NCI-H146 treated with DMSO at 0.1 percent for 48 hours (cell line): ENCODE data around the gene NEMP2.

Experiments used
- DNase-seq: peaks from one replicate; lab custom pipeline; 2025; ENCODE audit not compliant: unreplicated experiment; lab: John Stamatoyannopoulos, UW

Gene NEMP2, protein sequence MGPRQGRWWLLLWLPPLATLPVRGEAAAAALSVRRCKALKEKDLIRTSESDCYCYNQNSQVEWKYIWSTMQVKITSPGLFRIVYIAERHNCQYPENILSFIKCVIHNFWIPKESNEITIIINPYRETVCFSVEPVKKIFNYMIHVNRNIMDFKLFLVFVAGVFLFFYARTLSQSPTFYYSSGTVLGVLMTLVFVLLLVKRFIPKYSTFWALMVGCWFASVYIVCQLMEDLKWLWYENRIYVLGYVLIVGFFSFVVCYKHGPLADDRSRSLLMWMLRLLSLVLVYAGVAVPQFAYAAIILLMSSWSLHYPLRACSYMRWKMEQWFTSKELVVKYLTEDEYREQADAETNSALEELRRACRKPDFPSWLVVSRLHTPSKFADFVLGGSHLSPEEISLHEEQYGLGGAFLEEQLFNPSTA

DNA sequence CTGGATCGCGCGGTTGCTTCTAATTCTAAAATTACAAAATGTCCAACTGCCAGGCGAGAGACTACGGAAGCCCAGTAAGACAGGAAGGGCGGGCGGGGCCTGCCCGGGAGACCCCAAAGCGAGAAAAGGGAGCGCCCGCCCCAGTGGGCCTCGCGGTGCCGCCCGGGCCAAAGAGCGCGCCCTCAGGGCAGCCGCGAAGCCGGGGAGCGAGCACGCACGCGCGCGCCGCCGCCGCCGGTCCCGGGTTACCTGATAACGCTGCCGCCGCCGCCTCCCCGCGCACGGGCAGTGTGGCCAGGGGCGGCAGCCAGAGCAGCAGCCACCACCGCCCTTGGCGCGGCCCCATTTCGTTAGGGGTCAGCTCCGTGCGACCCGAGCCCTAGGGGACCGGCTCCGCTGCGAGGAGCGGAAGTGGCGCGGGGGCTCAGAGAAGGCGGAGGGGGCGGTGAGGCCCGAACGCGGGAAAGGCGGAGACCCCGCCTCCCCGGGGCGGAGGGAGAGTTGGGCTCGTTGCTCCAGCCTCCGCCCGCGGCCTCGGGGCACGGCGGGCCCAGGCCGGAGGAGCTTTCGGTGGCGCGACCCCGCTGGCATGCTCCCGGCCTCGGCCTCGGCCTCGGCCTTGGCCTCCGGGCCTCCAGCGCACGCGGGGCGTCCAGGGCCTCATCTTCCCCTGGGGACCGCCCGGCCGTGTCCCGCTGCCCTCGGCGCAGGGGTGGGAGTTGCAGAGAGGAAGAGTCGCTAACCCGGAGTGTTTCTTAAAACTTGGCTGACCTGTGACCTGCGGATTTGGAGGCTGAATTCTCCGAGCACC is at the start of gene NEMP2:
Gene NEMP2, minus strand, starts transcription at position 413 of the 811 bp plus-strand sequence. Its CDS starts 67 bp downstream, at position 346.
- peak; percentile 72 for DNase-seq

DNA sequence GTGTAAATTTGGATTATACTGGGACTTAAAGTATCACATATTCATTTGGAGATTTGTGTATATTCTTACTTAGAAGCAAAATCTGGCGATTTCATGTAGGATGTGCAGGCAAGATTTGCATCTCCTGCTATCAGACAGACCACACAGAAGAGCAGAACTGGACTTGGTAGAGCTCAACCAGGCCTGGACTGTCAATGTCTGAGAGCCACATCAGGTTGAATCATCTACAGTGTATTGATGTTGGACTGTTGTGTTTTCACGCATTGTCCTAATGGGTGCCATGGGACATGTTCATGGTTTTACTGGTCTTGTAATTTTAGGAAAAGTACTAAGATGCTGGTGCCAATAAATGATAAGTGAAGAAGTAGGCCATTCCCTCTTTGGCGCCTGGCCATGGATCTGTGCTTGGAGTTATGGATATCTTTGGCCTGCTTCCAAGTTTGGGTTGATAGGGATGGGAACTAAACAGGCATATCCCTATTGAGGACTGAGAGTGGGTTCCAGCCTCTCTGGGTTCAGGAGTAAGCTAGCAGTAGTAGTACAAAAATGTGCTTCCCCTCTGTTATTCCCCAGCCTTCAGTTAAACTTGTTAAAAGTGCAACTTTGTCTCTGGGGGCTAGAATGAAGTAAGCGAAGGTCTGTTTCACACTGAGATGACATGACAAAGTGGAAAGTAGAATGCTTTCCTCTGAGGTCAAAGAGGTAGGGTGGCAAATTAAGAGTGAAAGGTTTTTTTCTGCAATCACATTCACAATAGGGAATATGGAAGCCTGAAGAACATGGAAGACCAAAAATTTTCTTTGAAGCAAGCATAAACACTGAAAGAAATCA is 49.2 kb upstream of the NEMP2 start:
- DNase-seq: no peak

DNA sequence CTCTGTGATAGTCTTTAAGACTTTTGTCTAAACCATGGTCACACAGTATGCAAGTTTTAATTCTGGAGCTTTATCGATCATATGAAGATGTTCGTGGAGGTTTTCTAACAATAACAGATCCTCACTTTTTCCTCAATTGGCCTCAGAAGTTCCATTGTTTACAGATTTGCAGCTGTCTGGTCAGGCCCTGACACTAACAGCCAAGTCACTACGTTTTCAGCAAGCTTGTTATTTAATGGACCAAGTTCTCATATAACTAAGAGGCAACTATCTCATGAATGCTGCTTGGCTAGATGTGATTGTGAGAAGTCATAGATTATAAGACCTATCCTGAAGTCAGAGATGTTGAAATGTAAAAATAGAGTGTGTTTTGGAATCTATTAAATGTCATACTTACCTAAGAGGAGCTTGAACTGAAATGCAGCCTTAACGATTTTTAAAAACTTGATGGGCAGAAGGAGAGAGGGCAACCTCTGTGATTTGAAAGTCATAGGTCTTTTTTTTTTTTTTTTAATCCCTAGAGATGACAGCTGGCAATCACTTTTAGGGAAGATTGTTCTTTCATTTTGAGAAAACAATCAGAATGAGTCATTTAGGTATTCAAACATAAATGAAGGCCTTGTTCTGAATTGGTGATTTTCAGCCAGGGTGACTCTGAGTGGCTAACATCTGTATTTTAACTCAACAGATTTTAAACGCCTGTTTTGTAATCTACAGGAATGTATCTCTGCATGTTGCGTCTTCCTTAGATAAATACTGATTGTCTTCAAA is 48.4 kb upstream of the NEMP2 start:
- DNase-seq: no peak

DNA sequence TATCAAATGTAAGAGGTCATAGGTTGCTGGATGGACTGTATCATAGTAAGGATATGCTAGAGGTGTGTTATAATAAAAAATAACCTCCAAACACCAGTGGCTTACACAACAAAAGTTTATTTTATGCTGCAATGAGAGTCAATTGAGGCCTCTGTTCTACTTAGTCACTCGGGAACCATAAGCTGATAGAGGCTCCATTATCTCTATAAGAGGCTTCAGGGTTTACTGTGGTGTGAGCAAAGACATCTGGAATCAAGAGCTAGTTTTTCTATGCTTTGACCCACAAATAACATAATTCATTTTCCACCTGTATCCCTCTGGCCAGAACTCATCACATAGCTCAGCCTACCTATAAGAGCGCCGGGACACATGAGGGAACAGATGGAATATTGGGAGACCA is 47.5 kb upstream of the NEMP2 start:
- DNase-seq: no peak

DNA sequence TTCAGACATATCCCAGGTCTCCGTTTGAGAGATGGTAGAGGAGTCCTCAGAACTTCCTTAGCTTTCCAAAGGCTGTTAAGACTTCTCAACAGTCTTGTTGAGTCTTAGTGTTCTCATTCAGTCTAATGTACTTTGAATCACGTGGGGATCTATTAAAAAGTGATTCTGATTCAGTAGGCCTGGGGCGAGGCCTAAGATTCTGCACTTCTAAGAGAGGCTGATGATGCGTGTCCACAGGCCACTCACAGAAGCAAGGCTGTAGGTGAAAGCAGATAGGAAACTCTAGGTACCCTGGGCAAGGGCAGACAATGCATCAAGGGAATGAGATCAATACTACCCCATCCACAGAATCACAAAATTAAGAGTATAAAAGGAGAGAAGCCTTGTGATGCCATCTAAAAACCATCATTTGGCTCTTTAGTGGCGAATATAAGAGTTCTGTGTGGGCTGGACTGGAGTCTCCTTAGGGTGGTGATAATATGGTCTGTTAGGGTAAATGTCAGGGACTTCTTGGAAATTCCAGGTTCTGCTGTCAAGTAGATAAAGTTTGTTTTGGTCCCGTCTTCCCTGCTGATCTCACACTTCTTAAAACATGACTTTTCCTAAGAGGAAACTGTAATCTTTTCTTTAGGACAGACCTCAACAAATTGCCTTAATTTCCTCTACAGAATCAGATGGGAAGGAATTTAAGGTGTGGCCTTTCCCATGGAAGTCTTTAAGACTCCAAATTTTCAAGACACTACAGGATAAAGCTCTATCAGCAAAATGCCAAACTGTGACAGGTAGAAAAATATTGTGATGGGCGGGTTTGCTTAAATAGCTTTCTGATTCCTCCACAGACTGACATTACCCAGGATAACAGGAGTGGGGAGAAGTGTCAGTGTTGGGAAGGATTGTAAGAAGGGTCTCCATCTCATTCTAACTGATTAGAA is 45.7 kb upstream of the NEMP2 start:
- DNase-seq: no peak

DNA sequence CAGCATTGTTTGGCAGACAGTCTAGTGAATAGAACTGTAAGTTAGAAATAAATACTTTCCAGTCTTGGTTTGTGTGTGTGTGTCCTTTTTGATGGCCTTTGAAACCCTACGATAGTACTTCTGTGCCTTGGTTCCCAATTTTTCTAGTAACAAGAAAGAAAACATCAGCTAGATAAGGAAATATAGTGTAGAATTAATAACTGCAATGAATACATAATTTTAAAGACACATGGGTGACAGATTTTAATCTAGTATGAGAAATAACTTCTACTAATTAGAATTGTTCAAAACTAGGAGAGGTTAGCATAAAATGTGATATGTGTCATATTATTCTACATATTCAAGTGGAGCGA is 44.5 kb upstream of the NEMP2 start:
- DNase-seq: no peak

DNA sequence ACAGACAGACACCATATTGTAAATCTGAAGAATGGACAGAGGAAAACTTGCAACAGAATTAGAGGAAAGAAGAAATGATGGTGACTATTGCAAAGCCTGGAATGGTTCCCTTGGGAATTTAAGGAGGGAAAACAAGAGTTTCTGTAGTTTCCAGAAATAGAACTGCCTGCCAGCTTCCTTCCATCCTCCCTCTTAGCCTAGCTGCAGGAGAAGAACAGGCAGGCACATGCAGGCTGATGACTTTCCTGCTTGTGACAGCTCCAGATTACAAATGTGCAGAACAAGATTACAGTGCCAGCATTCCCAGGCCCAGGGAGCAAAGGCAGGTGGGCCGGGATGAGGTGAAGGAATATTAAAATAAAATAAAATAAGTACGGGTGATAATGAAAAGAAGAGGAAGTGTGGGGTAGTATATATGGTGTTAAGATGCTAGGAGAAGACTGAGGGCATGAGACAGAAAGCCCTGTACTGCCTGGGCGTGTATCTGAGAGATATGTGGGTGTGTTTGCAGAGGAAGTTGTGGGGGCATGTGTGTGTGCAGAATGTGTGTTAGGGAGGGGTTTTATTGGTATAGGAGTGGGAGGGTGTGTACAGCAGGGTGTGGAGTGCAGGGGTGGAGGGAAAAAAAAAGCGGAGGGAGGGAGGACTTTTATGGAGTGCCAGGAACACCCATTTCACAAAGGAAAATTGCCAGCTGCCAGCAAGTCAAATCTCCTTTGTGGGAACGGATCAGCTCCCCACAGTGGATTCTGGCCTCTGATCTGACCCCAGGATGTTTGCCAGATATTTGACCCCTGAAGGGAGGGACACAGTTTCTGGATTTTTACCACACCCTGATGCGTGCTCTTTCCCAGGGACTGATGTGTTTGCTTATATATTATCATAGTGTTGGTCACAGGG is 43.9 kb upstream of the NEMP2 start:
- DNase-seq: peak; percentile 54

DNA sequence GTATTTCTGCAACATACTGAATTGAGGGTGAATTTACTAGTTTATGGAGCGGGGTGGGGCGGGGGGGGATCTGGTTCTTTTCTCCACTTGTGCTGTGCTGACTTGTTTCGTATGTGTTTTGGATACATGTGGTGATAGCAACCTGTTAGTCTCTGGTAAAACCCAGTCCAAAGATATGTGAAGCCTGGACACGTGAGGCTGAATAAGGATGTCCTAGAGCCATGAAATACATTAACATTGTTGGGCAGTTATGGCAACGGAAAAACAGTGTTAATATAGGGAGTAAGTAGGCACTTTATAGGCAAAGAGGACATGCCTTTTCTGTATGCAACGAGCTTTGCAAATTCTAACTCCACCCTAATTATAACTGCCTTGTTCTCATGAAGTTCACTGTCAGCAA is 42.1 kb upstream of the NEMP2 start:
- no peak for DNase-seq

DNA sequence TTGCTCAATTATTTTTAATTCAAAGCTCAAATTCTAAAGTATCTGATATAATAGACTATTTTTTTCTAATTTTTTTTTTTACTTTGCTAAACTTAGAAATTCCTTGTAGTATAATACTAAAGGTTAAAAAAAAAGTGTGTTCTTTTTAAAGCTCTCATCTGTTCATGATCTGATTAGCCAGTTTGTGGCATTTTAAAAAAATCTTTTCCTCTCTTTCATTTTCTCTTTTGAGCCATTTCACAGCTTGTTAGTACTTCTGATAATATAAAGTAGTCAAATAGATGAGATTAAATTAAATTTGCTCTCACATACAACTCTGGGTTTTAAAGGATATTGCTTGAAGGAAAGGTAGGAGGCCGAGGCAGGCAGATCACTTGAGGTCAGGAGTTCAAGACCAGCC is 40.7 kb upstream of the NEMP2 start:
- no peak for DNase-seq

DNA sequence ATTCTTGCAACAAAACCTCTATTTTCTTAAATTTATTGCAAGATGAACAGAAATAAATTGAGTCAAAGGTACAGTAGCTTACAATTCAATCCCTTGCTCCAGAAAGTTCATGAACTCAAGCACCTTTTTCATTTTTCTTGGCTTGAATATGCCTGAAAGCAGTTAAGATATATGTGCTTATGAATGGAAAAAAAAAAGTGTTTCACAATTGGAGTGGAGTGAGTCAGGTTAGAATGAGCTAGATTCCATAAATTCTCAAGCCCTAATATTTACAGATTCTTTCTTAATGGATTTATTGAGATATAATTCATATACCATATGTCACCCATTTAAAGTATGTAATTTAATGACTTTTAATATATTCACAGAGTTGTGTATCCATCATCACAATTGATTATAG is 39.6 kb upstream of the NEMP2 start:
- no peak for DNase-seq

DNA sequence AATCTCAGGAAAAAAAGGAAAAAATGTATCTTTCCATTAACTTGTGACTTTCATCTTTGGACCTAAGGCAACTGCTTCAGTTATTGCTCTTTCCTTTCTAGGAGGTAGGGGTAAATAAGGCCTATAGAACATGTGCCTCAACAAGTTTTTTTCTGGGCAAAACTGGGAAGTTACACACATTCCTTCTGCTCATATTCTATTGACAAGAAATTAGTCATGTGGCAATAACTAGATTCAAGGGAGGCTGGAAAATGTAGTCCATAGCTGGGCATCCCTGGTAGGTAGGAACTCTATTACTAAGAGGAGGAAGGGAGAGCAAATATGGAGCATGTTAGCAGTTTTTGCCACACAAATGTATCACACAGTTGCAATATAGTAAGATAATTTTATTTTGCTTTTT is 37.7 kb upstream of the NEMP2 start:
- DNase-seq: no peak

DNA sequence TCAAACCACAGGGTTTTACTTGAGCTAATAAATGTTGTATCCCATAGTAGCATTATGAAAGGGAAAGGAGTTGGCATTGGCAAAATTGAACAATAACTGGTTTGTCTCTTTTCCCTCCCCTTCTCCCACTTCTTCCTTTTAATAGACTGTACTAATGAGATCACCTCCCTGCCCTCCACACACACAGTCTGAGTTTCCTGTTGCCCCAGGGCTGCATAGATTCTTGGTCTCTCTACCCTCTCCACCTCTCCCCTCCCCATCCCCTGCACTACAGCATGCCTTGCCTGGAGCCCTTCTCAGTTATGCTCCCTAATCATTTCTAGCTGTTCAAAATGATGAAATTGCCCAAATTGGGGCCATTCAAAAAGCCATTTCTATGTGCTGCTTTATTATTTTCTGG is 37.2 kb upstream of the NEMP2 start:
- no peak for DNase-seq

DNA sequence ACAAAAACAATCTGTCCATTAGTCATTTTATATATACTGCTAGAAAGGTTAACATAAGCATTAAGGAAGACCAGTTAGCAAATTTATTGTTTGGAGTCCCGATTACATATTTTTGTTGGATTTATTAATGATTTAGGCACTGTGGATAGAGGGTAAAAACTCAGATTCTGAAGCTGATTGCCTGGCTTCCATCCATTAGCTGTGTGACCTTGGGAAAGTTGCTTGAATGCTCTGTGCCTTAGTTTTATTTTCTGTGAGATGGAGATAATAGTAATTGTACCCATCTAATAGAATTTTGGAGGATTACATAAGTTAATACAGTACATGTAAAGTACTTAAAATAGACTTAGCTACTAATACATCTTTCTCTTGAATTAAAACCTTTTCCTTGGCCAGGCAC is 36.3 kb upstream of the NEMP2 start:
- no peak for DNase-seq

DNA sequence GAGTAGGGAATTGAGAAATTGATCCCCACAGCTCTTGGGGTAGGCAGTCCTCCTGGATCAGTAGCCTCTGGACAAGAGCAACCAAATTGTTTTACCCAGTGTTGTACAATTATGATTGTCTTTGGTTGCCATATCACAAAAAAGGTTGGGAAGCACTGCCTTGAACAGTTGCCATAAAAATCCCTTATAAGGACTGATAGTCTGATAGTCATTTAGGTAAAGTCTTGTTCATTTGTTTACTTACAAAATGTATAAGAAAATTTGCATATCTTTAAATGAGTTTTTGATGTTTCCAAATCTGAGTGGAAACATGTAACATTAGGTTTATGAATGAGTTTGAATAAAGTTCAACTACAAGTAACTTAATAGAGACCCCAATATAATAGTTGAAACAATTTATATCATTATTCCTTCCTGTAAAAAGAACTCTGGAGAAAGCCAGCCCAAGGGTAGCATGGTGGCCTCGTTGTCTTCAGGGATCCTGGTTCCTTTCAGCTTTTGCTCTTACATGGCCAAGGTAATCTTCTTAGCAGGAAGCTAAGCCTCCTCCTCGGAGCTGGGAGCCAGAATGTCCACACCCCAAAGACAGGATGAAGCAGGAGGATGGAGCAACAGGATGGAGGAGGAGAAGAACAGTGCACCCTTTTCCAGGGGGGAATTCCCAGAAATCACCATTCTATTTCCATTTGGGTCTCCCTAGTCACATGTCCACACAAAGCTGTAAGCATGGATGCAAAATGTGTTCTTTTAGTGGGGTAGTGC is 35.7 kb upstream of the NEMP2 start:
- no peak for DNase-seq

DNA sequence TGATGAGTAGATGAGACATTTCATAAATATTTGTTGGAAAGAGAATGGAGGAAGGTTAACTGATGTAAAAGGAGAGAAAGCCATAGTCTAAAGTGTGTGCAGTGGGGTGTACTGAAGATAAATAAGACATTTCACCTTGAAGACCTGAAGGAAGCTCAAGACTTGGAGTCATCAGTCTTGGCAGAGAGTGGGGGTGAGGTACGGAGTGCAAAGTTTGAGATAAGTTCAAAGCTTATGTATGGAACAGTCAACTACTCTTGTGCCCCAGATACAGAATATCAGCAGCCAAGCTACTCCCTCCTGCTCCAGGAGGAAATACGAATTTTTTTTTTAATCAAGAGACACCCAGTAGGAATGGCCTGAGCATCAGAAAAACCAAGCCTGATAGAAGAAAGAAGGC is 30.3 kb upstream of the NEMP2 start:
- DNase-seq: no peak

DNA sequence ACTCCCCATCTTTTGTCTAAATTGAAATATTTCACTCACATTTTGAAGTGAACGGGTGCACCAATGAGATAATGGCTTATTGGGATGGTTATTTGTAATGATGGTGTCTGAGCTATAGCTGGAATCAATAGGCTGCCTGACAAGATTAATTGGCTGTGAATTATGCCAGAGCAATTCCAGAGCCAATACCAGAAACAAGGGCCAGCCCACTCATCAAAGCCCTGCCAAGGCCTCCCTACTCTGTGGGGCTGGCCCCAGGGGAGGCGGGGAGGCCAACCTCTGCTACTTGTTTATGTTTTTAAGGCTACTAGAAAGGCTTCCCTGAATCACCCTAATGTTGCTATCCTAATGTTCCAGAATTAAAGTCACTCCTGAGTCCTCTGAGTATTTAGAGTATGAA is 29.1 kb upstream of the NEMP2 start:
- DNase-seq: no peak

DNA sequence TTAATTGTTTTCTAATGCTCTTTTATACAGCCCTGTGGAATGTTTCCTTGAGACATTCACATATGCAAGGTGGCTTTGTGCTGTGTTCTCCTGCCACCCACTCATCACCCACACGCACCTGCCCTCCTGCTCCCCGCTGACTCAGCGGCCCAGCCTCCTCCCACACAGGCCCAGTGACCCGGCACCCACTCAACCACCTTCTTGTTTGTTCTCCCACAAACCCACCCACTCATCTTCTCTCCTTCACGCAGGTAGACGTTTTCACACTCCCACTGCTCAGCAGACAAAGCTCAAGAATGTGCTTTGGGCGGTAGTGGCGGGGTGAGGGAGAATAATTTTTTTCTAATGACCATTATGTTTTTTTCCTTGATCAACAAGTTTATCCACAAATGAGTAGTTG is 28.6 kb upstream of the NEMP2 start:
- no peak for DNase-seq

DNA sequence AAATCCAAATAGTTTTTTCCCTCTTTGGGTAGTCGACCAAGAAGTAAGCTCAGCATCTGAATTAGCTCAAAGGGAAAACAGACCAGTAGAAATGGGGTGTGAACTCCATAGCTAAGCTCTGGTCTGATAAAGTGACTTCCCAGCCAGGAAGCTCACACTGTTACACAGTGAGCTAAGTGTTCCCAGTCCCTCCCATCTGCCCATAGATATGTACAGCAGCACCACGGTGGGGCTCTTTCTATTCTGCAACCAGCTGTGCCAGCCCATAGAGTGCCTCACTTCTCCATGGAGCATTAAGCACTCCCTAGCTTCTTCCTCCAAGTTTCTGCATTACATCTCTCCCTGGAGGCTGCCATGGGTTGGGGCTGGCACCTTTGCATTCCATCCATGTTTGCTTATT is 27.6 kb upstream of the NEMP2 start:
- DNase-seq: no peak
